K562 (cell line): Measurements from ENCODE around the gene MMP15. TPM values are rescaled to one million over a fixed set of nuclear protein-coding genes. Genes with fewer than 3 reads are reported as not detected.

Experiments used
- ATAC-seq: fragments of 200-7000 bp; cut with Tn5 transposase; 3 replicates; pipeline ENCODE4 v1.9.1; 2020; ENCODE audit warnings: moderate library complexity
- BruUV-seq: library from RNA; stranded (reverse); fragments of 400-500 nt; replicated peaks from 2 replicates; lab custom pipeline; 2021; lab: Mats Ljungman, UMichigan
- CTCF ChIA-PET: fragments of 300-600 bp; formaldehyde crosslinking; extraction: SDS; loops from one replicate; lab custom pipeline; 2021; ENCODE audit warnings: low intra/inter-chr PET ratio; lab: Yijun Ruan, JAX
- POLR2A ChIA-PET: fragments of 300-600, 350-650 bp; sonication (Branson Sonifier 250); formaldehyde crosslinking; extraction: SDS; loops from one replicate; lab custom pipeline; 2021; ENCODE audit warnings: antibody characterized with exemption, inconsistent platforms; lab: Yijun Ruan, JAX
- DNase-seq, 4 experiments: peaks; one replicate each; pipeline versions ENCODE4 v3.0.0 to v3.0.0-alpha.2; 2011 to 2018; ENCODE audit warnings: low spot score in 3 of 4, mixed read lengths in 3 of 4; ENCODE audit errors: extremely low read depth in 1 of 4
- FAIRE-seq: peaks from 2 replicates; lab custom pipeline; 2011; peaks lifted over from hg19 to GRCh38; lab: Jason Lieb, UNC
- H2AFZ ChIP-seq: 2 replicates; pipeline ENCODE4 v1.6.0; 2011; ENCODE audit warnings: low read depth, low read length, control low read depth, inconsistent platforms
- H3K27ac ChIP-seq: fragments of 200-600 bp; 3 replicates; pipeline ENCODE4 v1.8.0; 2011; ENCODE audit warnings: low read depth, mild to moderate bottlenecking, control low read depth, inconsistent platforms, low read length, moderate library complexity, mixed read lengths; ENCODE audit errors: extremely low read depth
- H3K27me3 ChIP-seq, 2 experiments: fragments of 300-600 bp in 1 of 2; 2 replicates in 1 of 2; 3 replicates in 1 of 2; pipeline versions ENCODE4 v1.6.0 to v1.8.0; 2011; ENCODE audit warnings: inconsistent platforms in 2 of 2, low read length in 2 of 2, mild to moderate bottlenecking in 1 of 2, mixed read lengths in 1 of 2, moderate library complexity in 1 of 2; ENCODE audit not compliant: control insufficient read depth in 2 of 2, insufficient read depth in 2 of 2
- H3K36me3 ChIP-seq: fragments of 300-600 bp; 3 replicates; pipeline ENCODE4 v1.8.0; 2011; ENCODE audit warnings: mild to moderate bottlenecking, low read length, inconsistent platforms; ENCODE audit not compliant: control insufficient read depth, insufficient read depth
- H3K4me1 ChIP-seq, 2 experiments: fragments of 200-600 bp in 1 of 2; replicated peaks in 1 of 2; 2 replicates in 1 of 2; 3 replicates in 1 of 2; pipeline versions ENCODE4 v1.5.1 to v1.8.0; 2011; ENCODE audit warnings: inconsistent platforms in 2 of 2, low read length in 2 of 2, mild to moderate bottlenecking in 1 of 2, mixed read lengths in 1 of 2, moderate library complexity in 1 of 2; ENCODE audit not compliant: control insufficient read depth in 2 of 2, insufficient read depth in 2 of 2
- H3K4me2 ChIP-seq: 2 replicates; pipeline ENCODE4 v1.6.1; 2011; ENCODE audit warnings: low read length, control low read depth, inconsistent platforms, mixed read lengths; ENCODE audit not compliant: insufficient read depth
- H3K4me3 ChIP-seq: fragments of 200-600 bp; sonication (generic), shearing (Covaris generic); 2 replicates; pipeline ENCODE4 v1.5.1; 2016; ENCODE audit warnings: control low read depth, inconsistent platforms
- H3K79me2 ChIP-seq: fragments of 200-600 bp; 3 replicates; pipeline ENCODE4 v1.8.0; 2011; ENCODE audit warnings: low read length, inconsistent platforms; ENCODE audit not compliant: control insufficient read depth, insufficient read depth
- H3K9ac ChIP-seq, 2 experiments: 2 replicates each; pipeline versions ENCODE4 v1.6.0 to v1.6.1; 2011; ENCODE audit warnings: low read depth in 2 of 2, low read length in 2 of 2, control low read depth in 1 of 2, inconsistent platforms in 1 of 2, mild to moderate bottlenecking in 1 of 2, mixed read lengths in 1 of 2; ENCODE audit not compliant: insufficient read depth in 1 of 2
- H3K9me1 ChIP-seq: one replicate; pipeline ENCODE4 v1.6.0; 2011; ENCODE audit warnings: inconsistent platforms, mild to moderate bottlenecking, low read length, moderate library complexity; ENCODE audit not compliant: control insufficient read depth, insufficient read depth
- H3K9me3 ChIP-seq: replicated peaks from 2 replicates; pipeline ENCODE4 v1.5.1; 2011; ENCODE audit warnings: low read depth, low read length, inconsistent platforms; ENCODE audit not compliant: control insufficient read depth, insufficient read depth
- H4K20me1 ChIP-seq: replicated peaks from 2 replicates; pipeline ENCODE4 v1.6.1; 2011; ENCODE audit warnings: low read length, inconsistent platforms, mixed read lengths; ENCODE audit not compliant: control insufficient read depth, insufficient read depth
- CBFA2T2 ChIP-seq: fragments of 450-650 bp; conservative IDR thresholded peaks from 2 replicates; pipeline ENCODE4 v1.6.1; 2017; ENCODE audit warnings: mild to moderate bottlenecking
- CBFA2T3 ChIP-seq: fragments of 450-650 bp; IDR thresholded peaks from 2 replicates; pipeline ENCODE4 v1.6.1; 2017
- CEBPG ChIP-seq, 3 experiments: fragments of 200-800 bp in 1 of 3; sonication (Bioruptor generic) in 1 of 3; sonication (generic) in 1 of 3; formaldehyde crosslinking in 1 of 3; IDR thresholded peaks in 2 of 3; conservative IDR thresholded peaks in 1 of 3; 2 replicates each; pipeline versions ENCODE4 v1.6.1 to v1.8.0; 2016 to 2022; ENCODE audit warnings: missing compliant biosample characterization in 2 of 3, missing genetic modification characterization in 2 of 3, mild to moderate bottlenecking in 1 of 3, missing genetic modification reagents in 1 of 3
- MEIS2 ChIP-seq: fragments of 450-650 bp; IDR thresholded peaks from 2 replicates; pipeline ENCODE4 v1.6.1; 2014; ENCODE audit warnings: mild to moderate bottlenecking; ENCODE audit not compliant: partially characterized antibody
- MTA2 ChIP-seq: fragments of 450-650 bp; IDR thresholded peaks from 2 replicates; pipeline ENCODE4 v1.6.1; 2016; ENCODE audit warnings: low read depth
- RCOR1 ChIP-seq, 2 experiments: IDR thresholded peaks; 2 replicates each; pipeline ENCODE4 v1.6.1; 2012; ENCODE audit warnings: low read depth in 2 of 2, low read length in 2 of 2, borderline replicate concordance in 1 of 2, improper control_type of control experiment in 1 of 2
- RFX1 ChIP-seq: fragments of 450-650 bp; IDR thresholded peaks from 2 replicates; pipeline ENCODE4 v1.6.1; 2016; ENCODE audit warnings: mild to moderate bottlenecking, moderate library complexity
- SMARCA4 ChIP-seq: fragments of 450-650 bp; IDR thresholded peaks from 2 replicates; pipeline ENCODE4 v1.6.1; 2016
- ZBTB7A ChIP-seq: IDR thresholded peaks from 2 replicates; pipeline ENCODE4 v1.6.1; 2011; ENCODE audit warnings: low read depth, mild to moderate bottlenecking, low read length, moderate library complexity, borderline replicate concordance; ENCODE audit not compliant: control insufficient read depth
- ZNF165 ChIP-seq: fragments of 250-450 bp; sonication (Bioruptor Pico); IDR thresholded peaks from 2 replicates; pipeline ENCODE4 v1.4.0; 2020; ENCODE audit warnings: borderline replicate concordance
- ZNF175 ChIP-seq: fragments of 200-800 bp; sonication (Bioruptor generic); IDR thresholded peaks from 2 replicates; pipeline ENCODE4 v1.6.1; 2016; ENCODE audit warnings: low read depth, mild to moderate bottlenecking, missing genetic modification characterization, missing compliant biosample characterization
- WGBS: fragments of 100-300 bp; shearing (Covaris generic); methylation state at CpG from one replicate; pipeline ENCODE4 v1.1.6; 2016; ENCODE audit warnings: low coverage, mixed read lengths; ENCODE audit not compliant: insufficient coverage; ENCODE audit errors: missing lambda C conversion rate; 5-methylcytosine and 5-hydroxymethylcytosine counted together
- in situ Hi-C: fragments of 300-500 bp; cut with MboI; formaldehyde crosslinking; loops from 4 replicates; pipeline ENCODE4 v1.15.0; 2018; ENCODE audit warnings: inconsistent platforms, mixed read lengths
- intact Hi-C: fragments of 100-400 bp; cut with micrococcal nuclease; formaldehyde crosslinking; loops from 2 replicates; pipeline ENCODE4 v1.14.2; 2022
- polyA plus RNA-seq, 8 experiments: library from polyadenylated mRNA; depleted of rRNA in 4 of 8; stranded (reverse) in 5 of 8; unstranded in 3 of 8; fragments of >200 nt; fragmentation: Nextera tagmentation in 2 of 8; fragmentation: Illumina TruSeq in 1 of 8; extraction: Ambion mirVana in 2 of 8; extraction: Trizol in 1 of 8; gene quantifications; 2 replicates each; pipeline versions ENCODE4 v1.2.1 to v1.2.3, GENCODE V29; 2011 to 2014; ENCODE audit warnings: inconsistent platforms in 1 of 8, missing spikeins in 1 of 8
- total RNA-seq, 7 experiments: library from RNA; depleted of rRNA in 6 of 7; stranded (reverse); fragments of >200 nt in 6 of 7; fragmentation: Illumina TruSeq in 2 of 7; extraction: Trizol in 2 of 7; gene quantifications; 2 replicates each; pipeline versions ENCODE4 v1.2.1 to v1.2.3, GENCODE V29; 2011 to 2021; ENCODE audit warnings: low replicate concordance in 1 of 7
- TF ChIP-seq, protein P1 (sequence below): sonication (generic); formaldehyde crosslinking; IDR thresholded peaks from 2 replicates; pipeline ENCODE4 v1.8.0; 2023; ENCODE audit warnings: mild to moderate bottlenecking, missing genetic modification reagents

MMP15 gene
- total and polyA plus RNA-seq, 9 of the 15 experiments (the other 6 are each of a cell fraction or from before 2014, with no cell fraction given): 0.01 to 20.4 (median 5.5) TPM

DNA sequence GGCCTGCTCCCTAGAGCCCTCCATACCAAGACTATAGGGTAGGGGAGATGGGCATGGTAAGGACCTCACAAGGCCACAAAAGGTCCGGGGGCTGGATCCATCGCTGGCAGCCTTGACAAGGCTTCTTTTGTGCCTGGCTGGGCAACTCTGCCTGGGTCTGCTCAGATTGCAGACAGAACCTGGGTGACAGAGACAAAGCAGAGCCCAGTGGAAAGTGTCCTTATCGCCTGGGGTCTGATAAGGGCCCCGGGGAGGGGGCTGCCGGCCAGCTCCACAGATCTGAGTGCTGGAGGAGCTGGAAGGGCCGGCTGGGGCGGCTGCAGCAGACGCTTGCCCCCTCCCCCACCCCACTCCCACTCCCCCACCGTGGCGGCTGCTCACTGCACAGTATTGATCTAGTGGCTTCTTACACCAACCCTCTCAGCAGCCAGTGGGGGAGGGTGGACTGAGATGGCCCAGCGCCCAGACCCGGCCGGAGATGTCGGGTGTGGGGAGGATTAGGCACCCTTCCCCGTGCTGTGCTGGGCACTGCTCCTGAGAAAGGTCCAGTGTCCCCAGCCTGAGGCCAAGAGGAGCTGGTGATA lies 7.2 kb downstream of the MMP15 start:
- Histone ChIP-seq H3K4me1 (peaks cover 33 to 61% of the 10 kb centered on the region in 2 experiments), H3K27me3 (no peaks in the 10 kb centered on the region), H3K9ac (peak overlapping the region in 1 of 2 experiments; percentile 85; a peak in 2 of 4 replicates), H3K9me3 (no peaks in the 10 kb centered on the region), H3K79me2 (peaks cover 3% of the 10 kb centered on the region; the same call in 1 of the 3 replicates), H3K9me1 (peaks cover 12% of the 10 kb centered on the region), H3K4me3 (no peak overlapping the region), H2AFZ (no peak overlapping the region), H4K20me1 (peaks cover 17% of the 10 kb centered on the region), H3K4me2 (no peak overlapping the region), H3K27ac (no peak overlapping the region), H3K36me3 (peaks cover 5% of the 10 kb centered on the region; the same call in 1 of the 3 replicates)
- FAIRE-seq (peak; percentile 55), ATAC-seq (peak; percentile 58), DNase-seq (peak; percentile 55 to 78 (median 70))
- POLR2A ChIA-PET: interaction anchor here (0.9 to 1.1 kb wide), 2 partner anchors 25 to 86 kb away, joined by 4 to 5 read pairs; no protein-coding TSS in a partner anchor
- CTCF ChIA-PET: interaction anchor here (1.3 kb wide), 1 partner anchor 133 kb away, joined by 4 read pairs; no protein-coding TSS in a partner anchor
- TF ChIP-seq CBFA2T2 (peak; percentile 33), RCOR1 (IDR thresholded peaks at IDR 0.05; ENCODE audit: borderline replicate concordance in 1 of 2, low read depth in 2 of 2, low read length in 2 of 2) (peak in 1 of 2 experiments; percentile 26; a peak in 1 of 4 replicates), ZNF175 (CRISPR knock-in tag) (no peak), CBFA2T3 (peak; percentile 29; the same call in 1 of the 2 replicates), MEIS2 (peak; percentile 22), SMARCA4 (0 out of 2 replicates have a peak, but pooled peaks have one; percentile 11), CEBPG (CRISPR knock-in tag; IDR thresholded peaks at IDR 0.05) (no peak), CEBPG (tag; conservative IDR thresholded peaks at IDR 0.05 in 1 of 2, IDR thresholded peaks at IDR 0.05 in 1 of 2) (no peak), ZBTB7A (peak; percentile 51; the same call in 1 of the 2 replicates), RFX1 (no peak), ZNF165 (CRISPR knock-in tag) (no peak), MTA2 (no peak)
- TF ChIP-seq, protein P1, sequence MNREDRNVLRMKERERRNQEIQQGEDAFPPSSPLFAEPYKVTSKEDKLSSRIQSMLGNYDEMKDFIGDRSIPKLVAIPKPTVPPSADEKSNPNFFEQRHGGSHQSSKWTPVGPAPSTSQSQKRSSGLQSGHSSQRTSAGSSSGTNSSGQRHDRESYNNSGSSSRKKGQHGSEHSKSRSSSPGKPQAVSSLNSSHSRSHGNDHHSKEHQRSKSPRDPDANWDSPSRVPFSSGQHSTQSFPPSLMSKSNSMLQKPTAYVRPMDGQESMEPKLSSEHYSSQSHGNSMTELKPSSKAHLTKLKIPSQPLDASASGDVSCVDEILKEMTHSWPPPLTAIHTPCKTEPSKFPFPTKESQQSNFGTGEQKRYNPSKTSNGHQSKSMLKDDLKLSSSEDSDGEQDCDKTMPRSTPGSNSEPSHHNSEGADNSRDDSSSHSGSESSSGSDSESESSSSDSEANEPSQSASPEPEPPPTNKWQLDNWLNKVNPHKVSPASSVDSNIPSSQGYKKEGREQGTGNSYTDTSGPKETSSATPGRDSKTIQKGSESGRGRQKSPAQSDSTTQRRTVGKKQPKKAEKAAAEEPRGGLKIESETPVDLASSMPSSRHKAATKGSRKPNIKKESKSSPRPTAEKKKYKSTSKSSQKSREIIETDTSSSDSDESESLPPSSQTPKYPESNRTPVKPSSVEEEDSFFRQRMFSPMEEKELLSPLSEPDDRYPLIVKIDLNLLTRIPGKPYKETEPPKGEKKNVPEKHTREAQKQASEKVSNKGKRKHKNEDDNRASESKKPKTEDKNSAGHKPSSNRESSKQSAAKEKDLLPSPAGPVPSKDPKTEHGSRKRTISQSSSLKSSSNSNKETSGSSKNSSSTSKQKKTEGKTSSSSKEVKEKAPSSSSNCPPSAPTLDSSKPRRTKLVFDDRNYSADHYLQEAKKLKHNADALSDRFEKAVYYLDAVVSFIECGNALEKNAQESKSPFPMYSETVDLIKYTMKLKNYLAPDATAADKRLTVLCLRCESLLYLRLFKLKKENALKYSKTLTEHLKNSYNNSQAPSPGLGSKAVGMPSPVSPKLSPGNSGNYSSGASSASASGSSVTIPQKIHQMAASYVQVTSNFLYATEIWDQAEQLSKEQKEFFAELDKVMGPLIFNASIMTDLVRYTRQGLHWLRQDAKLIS (CRISPR knock-in tag): no peak
- 11% methylated on average over 13 of the region's 15 CpGs for WGBS
- in situ Hi-C loops: loop anchor here (5.0 kb wide), 1 partner anchor 84 kb away; no protein-coding TSS in a partner anchor
- BruUV-seq: no TSS peak
- intact Hi-C loops: no loop called here
